ENCODE results near the gene LINGO3.
A peak's percentile ranks its signal among the peaks of the same experiment; 100 is the strongest.

LINGO3 gene

DNA sequence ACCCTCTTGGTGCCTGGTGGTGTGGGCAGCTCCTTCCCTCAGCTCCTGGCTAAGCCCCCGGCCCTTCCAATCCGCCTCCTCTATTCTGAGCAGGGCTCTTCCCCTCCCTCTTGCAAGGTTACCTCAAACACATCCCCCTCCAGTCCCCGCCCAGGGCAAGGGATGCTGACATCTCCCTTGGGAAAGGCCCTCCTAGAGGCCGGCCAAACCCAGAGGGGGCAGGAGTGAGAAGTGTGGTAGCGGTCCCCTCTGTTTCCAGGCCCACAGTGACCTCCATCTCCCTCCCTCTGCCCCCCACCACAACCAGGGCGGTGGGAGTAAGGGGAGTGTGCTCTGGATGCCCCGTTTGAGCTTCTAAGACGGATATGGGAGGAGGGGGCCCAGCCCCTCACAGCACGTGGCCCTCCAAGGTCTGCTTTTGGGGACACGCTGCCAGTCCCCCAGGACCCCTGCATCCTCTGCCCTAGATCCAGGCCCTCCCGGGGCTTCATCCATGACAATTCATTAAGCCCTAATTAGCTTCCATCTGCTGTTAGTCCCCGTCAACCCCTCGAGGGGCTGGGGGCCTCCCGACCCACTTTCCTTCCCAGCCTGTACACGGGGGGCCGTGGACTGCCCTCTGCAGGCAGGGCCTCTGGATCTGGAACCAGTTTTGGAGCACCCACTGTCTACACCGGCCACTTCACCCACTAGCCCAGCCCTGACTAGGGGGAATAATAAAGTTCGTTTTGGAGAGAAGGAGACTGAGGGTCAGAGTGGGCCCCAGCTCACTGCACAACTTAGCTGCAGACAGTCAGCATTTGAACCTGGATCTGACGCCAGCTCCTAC lies 2.3 kb downstream of the LINGO3 start:
- DNase-seq (ENCODE audit: low read depth), result no peak

DNA sequence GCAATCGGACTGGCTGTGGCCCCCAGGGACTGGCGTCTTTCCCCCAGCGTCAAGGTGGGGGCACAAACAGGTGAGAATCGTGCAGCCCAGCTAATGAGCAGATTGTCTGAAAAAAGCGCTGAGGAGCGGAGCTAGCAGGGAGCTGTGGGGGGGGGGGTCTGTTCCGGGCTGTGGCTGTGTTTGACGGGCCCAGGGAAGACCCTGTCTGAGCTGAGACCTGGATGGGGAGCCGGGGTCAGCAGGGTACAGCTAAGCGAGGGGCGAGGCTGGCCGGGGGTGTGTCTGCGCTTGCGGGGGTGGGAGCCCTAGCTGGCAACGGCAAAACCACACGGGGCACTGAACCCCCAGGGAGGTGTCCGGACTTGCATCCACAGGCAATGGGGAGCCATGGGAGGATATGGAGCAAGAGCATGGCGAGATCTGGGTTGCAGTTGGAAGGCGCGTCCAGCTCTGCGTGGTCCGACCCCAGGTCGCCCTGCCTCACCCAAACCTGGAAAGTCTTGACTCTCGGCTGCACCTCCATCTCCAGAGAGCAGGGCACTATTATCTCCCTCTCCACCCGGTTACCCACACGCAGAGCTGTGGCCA lies 4.6 kb downstream of the LINGO3 start:
- no peak for DNase-seq (ENCODE audit: low read depth)

- peak; percentile 48 for DNase-seq (ENCODE audit: low read depth)
Observed at GRCh38 chr19:2302319-2303210, 5.4 kb downstream of the LINGO3 start.

DNA sequence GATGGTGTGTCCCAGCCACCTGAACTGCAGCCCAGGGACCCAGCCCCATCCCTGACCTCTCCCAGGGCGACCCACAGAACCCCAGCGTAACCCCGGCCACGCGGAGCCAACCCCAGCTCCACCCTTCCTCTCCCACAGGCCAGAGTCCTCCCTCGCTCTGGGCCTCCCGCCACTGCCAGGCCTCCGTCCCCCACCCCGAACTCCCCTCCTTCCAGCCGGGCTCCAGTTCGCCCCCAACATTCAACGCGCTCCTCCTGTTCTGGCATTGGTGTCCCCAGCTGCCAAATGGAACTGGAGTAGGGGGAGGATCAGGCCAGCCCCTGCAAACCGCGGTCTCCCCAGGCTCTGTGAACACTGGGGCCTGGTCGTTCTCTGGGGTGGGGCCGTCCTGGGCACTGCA lies 7.4 kb downstream of the LINGO3 start:
- DNase-seq (ENCODE audit: low read depth), result no peak

GRCh38 chr19:2296141-2296540 lies 11.8 kb downstream of the LINGO3 start:
- DNase-seq (ENCODE audit: low read depth), result no peak

- DNase-seq (ENCODE audit: low read depth), result peak; percentile 90
Observed at GRCh38 chr19:2294687-2295335, 13.1 kb downstream of the LINGO3 start.

- no peak for DNase-seq (ENCODE audit: low read depth)
Observed at GRCh38 chr19:2291185-2291751, 16.7 kb downstream of the LINGO3 start.

DNA sequence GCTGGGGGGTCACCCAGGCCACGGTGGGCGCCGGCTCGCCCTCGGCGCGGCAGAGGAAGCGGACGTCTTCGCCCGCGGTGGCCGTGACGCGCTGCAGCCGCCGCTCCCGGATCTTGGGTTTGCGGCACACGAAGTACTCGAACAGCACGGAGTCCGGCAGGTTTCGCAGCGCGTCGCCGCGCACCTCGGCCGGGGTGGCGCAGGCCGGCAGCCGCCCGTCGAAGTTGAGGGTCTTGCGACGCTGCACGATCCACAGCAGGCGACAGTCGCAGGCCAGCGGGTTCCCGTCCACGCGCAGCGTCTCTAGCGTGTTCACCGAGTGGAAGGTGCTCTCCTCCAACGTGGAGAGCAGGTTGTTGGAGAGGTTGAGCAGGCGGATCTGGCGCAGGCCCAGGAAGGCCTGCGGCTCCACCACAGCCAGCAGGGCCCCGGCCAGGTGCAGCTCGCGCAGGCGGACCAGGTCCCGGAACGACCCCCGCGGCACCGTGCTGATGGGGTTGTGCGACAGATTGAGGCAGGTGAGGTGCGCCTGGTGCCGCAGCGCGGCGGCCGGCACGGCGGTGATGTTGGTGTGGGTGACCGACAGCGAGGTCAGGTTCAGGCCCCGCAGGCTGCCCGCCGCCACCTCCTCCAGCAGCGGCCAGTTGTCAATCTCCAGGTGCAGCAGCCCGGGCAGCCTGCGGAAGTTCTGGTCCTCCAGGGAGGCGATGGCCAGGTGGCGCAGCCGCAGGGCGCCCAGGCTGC lies 17.3 kb downstream of the LINGO3 start:
- DNase-seq (ENCODE audit: low read depth), result no peak

DNA sequence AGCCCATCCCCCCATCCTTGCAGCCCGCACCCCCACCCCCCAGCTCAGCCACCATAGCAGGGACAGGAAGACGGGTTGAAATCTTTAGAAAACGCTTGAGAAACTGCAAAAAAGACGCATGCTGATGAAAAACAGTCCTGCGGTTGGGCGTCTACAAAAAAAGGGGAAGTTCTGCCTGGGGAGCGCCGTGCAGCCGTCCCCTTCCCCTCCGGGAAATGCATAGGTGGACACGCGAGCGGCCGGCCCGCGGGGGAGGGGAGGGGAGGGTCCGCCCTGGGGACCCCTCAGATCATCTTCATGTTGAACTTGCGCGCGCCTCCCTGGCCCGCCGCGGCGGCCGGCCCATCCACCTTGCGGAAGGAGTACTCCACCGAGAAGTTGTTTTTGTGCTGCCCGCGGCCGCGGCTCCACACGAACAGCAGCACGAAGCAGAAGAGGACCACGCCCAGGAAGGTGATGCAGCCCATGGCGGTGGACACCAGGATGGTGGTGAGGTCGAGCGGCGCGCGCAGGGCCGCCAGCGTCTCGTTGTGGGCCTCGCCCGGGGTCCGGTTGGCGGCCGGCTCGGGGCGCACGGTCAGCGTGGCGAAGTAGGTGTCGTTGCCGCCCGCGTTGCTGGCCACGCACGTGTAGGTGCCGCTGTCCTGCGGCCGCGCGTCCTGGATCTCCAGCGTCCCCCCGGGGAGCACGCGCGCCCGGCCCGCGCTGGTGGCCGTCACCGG lies 18.1 kb downstream of the LINGO3 start:
- no peak for DNase-seq (ENCODE audit: low read depth)

GRCh38 chr19:2288818-2289713 lies 18.9 kb downstream of the LINGO3 start:
- DNase-seq (ENCODE audit: low read depth), result no peak

- DNase-seq (ENCODE audit: low read depth), result no peak
Observed at GRCh38 chr19:2288338-2288817, 19.6 kb downstream of the LINGO3 start.

- DNase-seq (ENCODE audit: low read depth), result no peak
Observed at GRCh38 chr19:2287585-2288337, 20.2 kb downstream of the LINGO3 start.

- DNase-seq (ENCODE audit: low read depth), result no peak
Observed at GRCh38 chr19:2286402-2287140, 21.4 kb downstream of the LINGO3 start.

- DNase-seq (ENCODE audit: low read depth), result no peak
Observed at GRCh38 chr19:2283835-2284507, 24.0 kb downstream of the LINGO3 start.

DNA sequence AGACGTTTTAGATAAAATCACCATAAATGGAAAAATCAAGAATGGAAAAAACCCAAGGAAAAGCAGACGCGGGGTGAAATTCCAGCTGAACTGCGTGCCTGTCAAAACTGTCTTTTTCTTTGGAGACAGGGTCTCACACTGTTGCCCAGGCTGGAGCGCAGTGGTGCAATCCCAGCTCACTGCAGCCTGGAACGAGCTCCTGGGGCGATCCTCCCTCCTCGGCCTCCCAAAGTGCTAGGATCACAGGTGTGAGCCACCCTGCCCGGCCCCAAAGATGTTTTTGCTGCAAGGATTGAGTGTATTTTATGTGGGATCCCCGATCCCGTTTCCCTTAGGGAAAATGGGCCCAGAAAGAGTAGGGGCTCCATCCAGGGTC lies 25.1 kb downstream of the LINGO3 start:
- DNase-seq (ENCODE audit: low read depth), result no peak

DNA sequence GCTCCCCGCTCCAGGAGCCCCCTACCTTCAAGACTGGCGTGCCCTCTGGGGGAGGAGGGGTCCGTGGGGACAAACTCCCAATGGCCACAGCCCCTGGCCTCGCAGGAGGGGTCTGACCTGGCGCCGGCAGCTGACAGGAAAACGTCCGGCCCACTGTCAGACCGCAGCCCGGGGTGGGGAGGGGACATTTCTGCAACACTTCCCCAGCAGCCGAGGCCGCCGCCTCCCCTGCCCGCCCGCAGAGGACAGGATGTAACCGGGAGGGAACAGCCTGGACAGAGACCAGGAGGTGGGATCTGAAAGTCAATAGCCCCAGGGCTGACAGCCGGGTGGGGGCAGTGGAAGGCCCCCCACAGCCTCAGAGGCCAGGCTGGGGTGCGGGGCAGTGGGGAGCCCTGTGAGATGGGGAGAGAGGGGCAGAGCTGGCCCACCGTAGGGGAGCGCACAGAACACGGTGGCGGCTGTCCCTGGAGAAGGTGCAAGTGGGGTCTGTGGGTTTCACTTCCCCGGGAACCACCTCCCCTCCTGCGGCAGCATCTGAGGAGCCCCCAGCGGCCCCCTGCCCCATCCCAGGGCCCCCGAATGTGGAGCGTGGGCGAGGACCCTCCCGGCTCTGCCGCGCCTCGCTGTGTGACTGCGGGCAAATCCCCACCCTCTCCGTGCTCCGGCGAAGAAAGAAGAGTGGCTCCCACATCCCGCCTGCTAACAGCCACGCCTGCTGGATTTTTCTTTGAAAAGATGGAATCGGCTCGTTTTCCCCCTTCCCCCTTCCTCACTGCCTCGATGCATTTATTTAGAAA lies 25.7 kb downstream of the LINGO3 start, which contains the start of gene PEAK3:
PEAK3 (minus strand) TSS at position 114 of the 800 bp plus-strand sequence. CDS start 1,244 bp downstream, outside the sequence.
- no peak for DNase-seq (ENCODE audit: low read depth)
